Measurements from ENCODE around the gene ATRN.

The ATRN gene

GRCh38 chr20:3673221-3674070 lies 202.6 kb downstream of the ATRN start:
- in situ Hi-C loops (cut with MboI; ENCODE audit: low sequenced_read_pairs): no loop called here

GRCh38 chr20:3674447-3674846 lies 203.6 kb downstream of the ATRN start:
- in situ Hi-C loops (cut with MboI; ENCODE audit: low sequenced_read_pairs): no loop called here

GRCh38 chr20:3674995-3675900 lies 204.4 kb downstream of the ATRN start:
- in situ Hi-C loops (cut with MboI; ENCODE audit: low sequenced_read_pairs): no loop called here

- in situ Hi-C loops (cut with MboI; ENCODE audit: low sequenced_read_pairs): no loop called here
These were observed 206.9 kb downstream of the ATRN start for GRCh38 chr20:3677733-3678132.

GRCh38 chr20:3678198-3678597 lies 207.4 kb downstream of the ATRN start:
- in situ Hi-C loops (cut with MboI; ENCODE audit: low sequenced_read_pairs): no loop called here

- in situ Hi-C loops (cut with MboI; ENCODE audit: low sequenced_read_pairs): no loop called here
These were observed 208.3 kb downstream of the ATRN start for GRCh38 chr20:3678856-3679720.

- in situ Hi-C loops (cut with MboI; ENCODE audit: low sequenced_read_pairs): no loop called here
These were observed 209.2 kb downstream of the ATRN start for GRCh38 chr20:3679749-3680700.

GRCh38 chr20:3680701-3681351 lies 210.0 kb downstream of the ATRN start:
- in situ Hi-C loops (cut with MboI; ENCODE audit: low sequenced_read_pairs): no loop called here

GRCh38 chr20:3681352-3681930 lies 210.6 kb downstream of the ATRN start:
- in situ Hi-C loops (cut with MboI; ENCODE audit: low sequenced_read_pairs): no loop called here

- in situ Hi-C loops (cut with MboI; ENCODE audit: low sequenced_read_pairs): no loop called here
These were observed 211.3 kb downstream of the ATRN start, which contains the start of gene ADAM33 for GRCh38 chr20:3681931-3682781. Gene ADAM33 (minus strand): TSS chr20:3682010. CDS start chr20:3682004, 6 bp downstream.

GRCh38 chr20:3685341-3685740 lies 214.5 kb downstream of the ATRN start:
- in situ Hi-C loops (cut with MboI; ENCODE audit: low sequenced_read_pairs): no loop called here

- in situ Hi-C loops (cut with MboI; ENCODE audit: low sequenced_read_pairs): no loop called here
These were observed 215.6 kb downstream of the ATRN start for GRCh38 chr20:3686421-3686820.

GRCh38 chr20:3686867-3687321 lies 216.1 kb downstream of the ATRN start:
- in situ Hi-C loops (cut with MboI; ENCODE audit: low sequenced_read_pairs): no loop called here

- in situ Hi-C loops (cut with MboI; ENCODE audit: low sequenced_read_pairs): no loop called here
These were observed 216.8 kb downstream of the ATRN start for GRCh38 chr20:3687655-3688054.

- in situ Hi-C loops (cut with MboI; ENCODE audit: low sequenced_read_pairs): no loop called here
These were observed 219.2 kb downstream of the ATRN start for GRCh38 chr20:3689978-3690377.

GRCh38 chr20:3690413-3690812 lies 219.6 kb downstream of the ATRN start:
- in situ Hi-C loops (cut with MboI; ENCODE audit: low sequenced_read_pairs): no loop called here

- in situ Hi-C loops (cut with MboI; ENCODE audit: low sequenced_read_pairs): no loop called here
These were observed 220.5 kb downstream of the ATRN start for GRCh38 chr20:3691306-3691705.

GRCh38 chr20:3691897-3692296 lies 221.1 kb downstream of the ATRN start:
- in situ Hi-C loops (cut with MboI; ENCODE audit: low sequenced_read_pairs): no loop called here

Data from hTERT RPE-1 (cell line).